Measurements from ENCODE around the gene GZF1.

DNA sequence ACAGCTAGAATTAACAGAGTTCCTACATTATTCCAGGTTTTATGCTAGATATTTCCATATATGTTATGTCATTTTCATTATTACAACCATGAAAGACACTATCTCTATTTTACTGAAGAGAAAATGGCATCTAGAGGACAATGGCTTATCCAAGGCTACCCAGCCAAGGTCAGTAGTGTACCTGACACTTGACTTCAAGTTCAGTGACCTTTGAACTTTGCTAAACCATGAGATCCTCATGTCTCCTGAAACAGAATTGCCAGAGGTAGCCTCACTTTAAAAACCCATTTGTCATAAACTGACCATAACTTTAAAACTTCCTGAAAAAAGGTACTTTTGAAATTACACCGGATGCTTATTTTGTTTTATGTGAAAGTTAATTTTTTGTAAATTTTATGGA is 44.9 kb downstream of the GZF1 start:
- TF ChIP-seq, protein P1, sequence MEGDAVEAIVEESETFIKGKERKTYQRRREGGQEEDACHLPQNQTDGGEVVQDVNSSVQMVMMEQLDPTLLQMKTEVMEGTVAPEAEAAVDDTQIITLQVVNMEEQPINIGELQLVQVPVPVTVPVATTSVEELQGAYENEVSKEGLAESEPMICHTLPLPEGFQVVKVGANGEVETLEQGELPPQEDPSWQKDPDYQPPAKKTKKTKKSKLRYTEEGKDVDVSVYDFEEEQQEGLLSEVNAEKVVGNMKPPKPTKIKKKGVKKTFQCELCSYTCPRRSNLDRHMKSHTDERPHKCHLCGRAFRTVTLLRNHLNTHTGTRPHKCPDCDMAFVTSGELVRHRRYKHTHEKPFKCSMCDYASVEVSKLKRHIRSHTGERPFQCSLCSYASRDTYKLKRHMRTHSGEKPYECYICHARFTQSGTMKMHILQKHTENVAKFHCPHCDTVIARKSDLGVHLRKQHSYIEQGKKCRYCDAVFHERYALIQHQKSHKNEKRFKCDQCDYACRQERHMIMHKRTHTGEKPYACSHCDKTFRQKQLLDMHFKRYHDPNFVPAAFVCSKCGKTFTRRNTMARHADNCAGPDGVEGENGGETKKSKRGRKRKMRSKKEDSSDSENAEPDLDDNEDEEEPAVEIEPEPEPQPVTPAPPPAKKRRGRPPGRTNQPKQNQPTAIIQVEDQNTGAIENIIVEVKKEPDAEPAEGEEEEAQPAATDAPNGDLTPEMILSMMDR (IDR thresholded peaks at IDR 0.05; ENCODE audit: insufficient read depth, low read length, poor library complexity, severe bottlenecking) = no peak
- no peak for TF ChIP-seq EZH2phosphoT487 (conservative IDR thresholded peaks at IDR 0.05; ENCODE audit: low read length)
